Measurements from ENCODE around the gene PREX1.
A peak's percentile ranks its signal among the peaks of the same experiment; 100 is the strongest.

PREX1 gene

DNA sequence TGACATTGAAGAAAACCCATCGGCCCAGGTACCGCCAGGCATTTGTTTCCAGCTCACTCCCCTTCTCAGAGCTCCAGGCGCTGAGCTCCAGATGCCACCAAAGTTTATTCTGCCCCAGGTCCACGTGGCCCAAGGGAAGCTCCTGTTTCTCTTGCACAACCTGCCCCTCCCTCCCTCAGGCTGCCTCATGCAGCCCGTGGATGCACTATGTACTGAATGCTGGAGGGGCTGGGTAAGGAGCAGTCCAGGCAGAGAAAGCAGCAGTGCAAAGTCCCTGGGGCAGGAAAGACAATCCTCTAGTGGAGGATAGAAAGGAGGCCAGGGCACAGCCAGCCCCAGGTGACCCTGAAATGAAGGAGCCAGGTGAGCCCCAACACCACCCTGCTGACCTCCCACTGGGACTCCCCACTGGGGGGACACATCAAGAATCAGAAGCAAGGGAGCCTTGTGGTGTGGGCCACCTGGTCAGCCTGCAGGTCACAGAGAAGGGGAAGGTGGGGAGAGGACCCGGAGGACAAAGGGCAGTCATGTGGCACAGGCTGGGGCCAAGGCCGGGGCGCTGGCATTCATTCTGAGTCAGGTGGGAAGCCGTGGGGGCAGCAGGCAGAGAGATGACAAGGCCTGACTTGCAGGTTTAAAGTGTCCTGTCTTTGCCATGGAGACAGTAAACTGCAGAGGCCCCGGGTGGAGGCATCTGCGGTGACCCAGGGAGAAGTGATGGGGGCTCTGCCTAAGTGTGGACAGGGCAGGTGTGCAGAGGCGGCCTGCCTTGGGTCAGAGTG lies 230.1 kb downstream of the PREX1 start:
- TF ChIP-seq POLR2AphosphoS5 (IDR thresholded peaks at IDR 0.05; ENCODE audit: low read depth), result no peak
- no peak for TF ChIP-seq GABPA (IDR thresholded peaks at IDR 0.05; ENCODE audit: low read depth)
- no peak for TF ChIP-seq SPI1 (IDR thresholded peaks at IDR 0.05; ENCODE audit: borderline replicate concordance, low read depth)
- TF ChIP-seq, protein P1, sequence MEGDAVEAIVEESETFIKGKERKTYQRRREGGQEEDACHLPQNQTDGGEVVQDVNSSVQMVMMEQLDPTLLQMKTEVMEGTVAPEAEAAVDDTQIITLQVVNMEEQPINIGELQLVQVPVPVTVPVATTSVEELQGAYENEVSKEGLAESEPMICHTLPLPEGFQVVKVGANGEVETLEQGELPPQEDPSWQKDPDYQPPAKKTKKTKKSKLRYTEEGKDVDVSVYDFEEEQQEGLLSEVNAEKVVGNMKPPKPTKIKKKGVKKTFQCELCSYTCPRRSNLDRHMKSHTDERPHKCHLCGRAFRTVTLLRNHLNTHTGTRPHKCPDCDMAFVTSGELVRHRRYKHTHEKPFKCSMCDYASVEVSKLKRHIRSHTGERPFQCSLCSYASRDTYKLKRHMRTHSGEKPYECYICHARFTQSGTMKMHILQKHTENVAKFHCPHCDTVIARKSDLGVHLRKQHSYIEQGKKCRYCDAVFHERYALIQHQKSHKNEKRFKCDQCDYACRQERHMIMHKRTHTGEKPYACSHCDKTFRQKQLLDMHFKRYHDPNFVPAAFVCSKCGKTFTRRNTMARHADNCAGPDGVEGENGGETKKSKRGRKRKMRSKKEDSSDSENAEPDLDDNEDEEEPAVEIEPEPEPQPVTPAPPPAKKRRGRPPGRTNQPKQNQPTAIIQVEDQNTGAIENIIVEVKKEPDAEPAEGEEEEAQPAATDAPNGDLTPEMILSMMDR (IDR thresholded peaks at IDR 0.05; ENCODE audit: insufficient read depth, low read length), result no peak
- TF ChIP-seq, protein P2, sequence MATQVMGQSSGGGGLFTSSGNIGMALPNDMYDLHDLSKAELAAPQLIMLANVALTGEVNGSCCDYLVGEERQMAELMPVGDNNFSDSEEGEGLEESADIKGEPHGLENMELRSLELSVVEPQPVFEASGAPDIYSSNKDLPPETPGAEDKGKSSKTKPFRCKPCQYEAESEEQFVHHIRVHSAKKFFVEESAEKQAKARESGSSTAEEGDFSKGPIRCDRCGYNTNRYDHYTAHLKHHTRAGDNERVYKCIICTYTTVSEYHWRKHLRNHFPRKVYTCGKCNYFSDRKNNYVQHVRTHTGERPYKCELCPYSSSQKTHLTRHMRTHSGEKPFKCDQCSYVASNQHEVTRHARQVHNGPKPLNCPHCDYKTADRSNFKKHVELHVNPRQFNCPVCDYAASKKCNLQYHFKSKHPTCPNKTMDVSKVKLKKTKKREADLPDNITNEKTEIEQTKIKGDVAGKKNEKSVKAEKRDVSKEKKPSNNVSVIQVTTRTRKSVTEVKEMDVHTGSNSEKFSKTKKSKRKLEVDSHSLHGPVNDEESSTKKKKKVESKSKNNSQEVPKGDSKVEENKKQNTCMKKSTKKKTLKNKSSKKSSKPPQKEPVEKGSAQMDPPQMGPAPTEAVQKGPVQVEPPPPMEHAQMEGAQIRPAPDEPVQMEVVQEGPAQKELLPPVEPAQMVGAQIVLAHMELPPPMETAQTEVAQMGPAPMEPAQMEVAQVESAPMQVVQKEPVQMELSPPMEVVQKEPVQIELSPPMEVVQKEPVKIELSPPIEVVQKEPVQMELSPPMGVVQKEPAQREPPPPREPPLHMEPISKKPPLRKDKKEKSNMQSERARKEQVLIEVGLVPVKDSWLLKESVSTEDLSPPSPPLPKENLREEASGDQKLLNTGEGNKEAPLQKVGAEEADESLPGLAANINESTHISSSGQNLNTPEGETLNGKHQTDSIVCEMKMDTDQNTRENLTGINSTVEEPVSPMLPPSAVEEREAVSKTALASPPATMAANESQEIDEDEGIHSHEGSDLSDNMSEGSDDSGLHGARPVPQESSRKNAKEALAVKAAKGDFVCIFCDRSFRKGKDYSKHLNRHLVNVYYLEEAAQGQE (IDR thresholded peaks at IDR 0.05; ENCODE audit: insufficient replicate concordance, low read depth), result no peak
- no peak overlapping the region for H3K27ac ChIP-seq (replicated peaks)

DNA sequence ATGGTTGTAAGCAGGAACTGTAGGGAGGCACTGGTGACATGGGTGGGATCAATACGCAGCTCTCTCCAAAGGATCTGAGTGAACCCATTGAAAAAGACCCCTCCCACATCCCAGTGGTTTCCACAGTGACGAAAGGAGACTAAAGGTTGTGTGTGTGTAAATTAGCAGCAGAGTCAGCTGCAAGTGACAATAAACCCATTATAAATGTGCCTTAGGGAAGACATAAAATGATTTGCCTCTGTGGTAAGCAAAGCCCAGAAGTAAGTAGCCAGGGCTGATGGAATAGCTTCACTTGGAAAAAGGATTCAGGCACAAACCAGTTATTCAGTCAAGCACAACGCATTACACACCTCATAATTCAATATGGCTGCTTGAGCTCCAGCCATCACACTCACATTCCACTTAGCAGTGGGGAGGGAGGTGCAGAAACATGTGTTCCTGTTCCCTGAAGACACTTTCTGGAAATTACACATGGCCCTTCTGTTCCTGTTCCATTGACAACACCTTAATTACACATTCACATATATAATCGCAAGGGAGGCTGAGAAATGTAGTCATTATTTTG lies 231.4 kb downstream of the PREX1 start:
- H3K4me3 ChIP-seq (replicated peaks; ENCODE audit: insufficient read depth, low read length), result no peak overlapping the region
- H3K27ac ChIP-seq (replicated peaks), result no peak overlapping the region
- no peak for TF ChIP-seq POLR2AphosphoS5 (IDR thresholded peaks at IDR 0.05; ENCODE audit: low read depth)
- no peak for TF ChIP-seq GABPA (IDR thresholded peaks at IDR 0.05; ENCODE audit: low read depth)
- TF ChIP-seq, protein P2 (IDR thresholded peaks at IDR 0.05; ENCODE audit: insufficient replicate concordance, low read depth), result no peak
- TF ChIP-seq, protein P1 (IDR thresholded peaks at IDR 0.05; ENCODE audit: insufficient read depth, low read length), result no peak
- no peak for TF ChIP-seq SPI1 (IDR thresholded peaks at IDR 0.05; ENCODE audit: borderline replicate concordance, low read depth)
- no peak for DNase-seq (ENCODE audit: low read depth in 1 of 2, low spot score in 1 of 2)
- peaks cover 5% of the 10 kb centered on the region for H3K27me3 ChIP-seq (ENCODE audit: insufficient read depth, poor library complexity, severe bottlenecking)

More for the DNA sequence above, 230.1 kb downstream of the PREX1 start:
- Histone ChIP-seq H3K4me3 (replicated peaks; ENCODE audit: insufficient read depth, low read length) (no peak overlapping the region), H3K27me3 (ENCODE audit: insufficient read depth, poor library complexity, severe bottlenecking) (peaks cover 5% of the 10 kb centered on the region)
- peak in 1 of 2 experiments; percentile 17 for DNase-seq (ENCODE audit: low read depth in 1 of 2, low spot score in 1 of 2)

DNA sequence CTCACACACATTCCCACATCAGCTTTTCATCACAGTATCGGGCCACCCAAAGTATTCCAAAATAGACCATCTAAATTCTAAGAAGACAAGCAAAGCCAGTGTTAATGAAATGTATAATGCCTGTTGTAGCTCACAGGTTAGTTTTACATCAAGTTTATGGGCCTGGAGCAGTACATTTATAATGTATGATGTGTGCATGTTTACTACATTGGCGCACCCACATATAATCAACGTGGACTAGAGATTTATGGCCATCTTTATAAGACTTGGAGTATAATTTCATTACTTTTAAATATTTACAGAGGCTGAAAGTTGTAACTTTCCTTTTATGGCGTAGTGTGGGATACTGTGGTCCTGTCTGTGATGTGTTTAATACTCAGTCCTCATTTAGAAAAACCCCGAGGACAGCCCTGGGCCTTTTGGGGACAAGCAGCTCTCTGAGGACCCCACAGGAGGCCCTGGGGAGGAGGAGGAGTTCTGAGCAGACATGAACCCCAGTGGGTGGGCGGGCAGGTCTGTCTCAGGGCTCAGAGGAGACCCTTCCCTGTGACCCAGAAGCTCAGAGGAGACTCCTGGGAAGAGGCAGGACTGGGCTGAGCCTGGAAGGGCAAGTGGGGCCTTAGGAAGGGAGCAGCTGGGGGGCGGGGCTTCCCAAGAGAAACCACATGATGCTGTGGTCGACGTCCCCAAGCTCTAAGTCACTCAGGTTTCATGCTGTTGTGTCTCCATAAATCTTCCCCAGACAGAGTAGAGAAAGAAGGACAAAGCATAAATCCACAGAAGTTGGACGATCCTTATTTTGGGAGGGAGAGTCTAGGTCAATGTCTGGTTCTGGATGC lies 232.1 kb downstream of the PREX1 start:
- peaks cover 3% of the 10 kb centered on the region for H3K27me3 ChIP-seq (ENCODE audit: insufficient read depth, poor library complexity, severe bottlenecking)
- no peak overlapping the region for H3K27ac ChIP-seq (replicated peaks)
- DNase-seq (ENCODE audit: low read depth in 1 of 2, low spot score in 1 of 2), result no peak
- TF ChIP-seq SPI1 (IDR thresholded peaks at IDR 0.05; ENCODE audit: borderline replicate concordance, low read depth) (no peak), GABPA (IDR thresholded peaks at IDR 0.05; ENCODE audit: low read depth) (no peak), POLR2AphosphoS5 (IDR thresholded peaks at IDR 0.05; ENCODE audit: low read depth) (no peak)
- TF ChIP-seq, protein P1 (IDR thresholded peaks at IDR 0.05; ENCODE audit: insufficient read depth, low read length), result no peak
- TF ChIP-seq, protein P2 (IDR thresholded peaks at IDR 0.05; ENCODE audit: insufficient replicate concordance, low read depth), result no peak
- no peak overlapping the region for H3K4me3 ChIP-seq (replicated peaks; ENCODE audit: insufficient read depth, low read length)

All from HL-60 (cell line).